Activated CD8-positive, alpha-beta memory T cell treated with anti-CD3 and anti-CD28 coated beads, Interleukin-2, amount 10 ng/mL, durations not matched to agents 7 days and 5 days (primary cell): ENCODE results near the gene PFKP. TPM values are rescaled to one million over a fixed set of nuclear protein-coding genes. Genes with fewer than 3 reads are reported as not detected.
A peak's percentile ranks its signal among the peaks of the same experiment; 100 is the strongest.
"Not testable (repeated sequence)": the region's sequence is repeated elsewhere in the genome, so short reads cannot be mapped to it uniquely, and the experiment has no call there.

ENCODE experiments used
- ATAC-seq: fragments of 150-1000 bp; cut with Tn5 transposase; one replicate; pipeline ENCODE4 v1.10.0; 2021; ENCODE audit warnings: moderate library complexity
- CTCF ChIA-PET: fragments of 350-600 bp; sonication (Branson Sonifier 250); formaldehyde crosslinking; loops from one replicate; lab custom pipeline; 2021; ENCODE audit warnings: antibody characterized with exemption; lab: Charles Lee
- DNase-seq: peaks from one replicate; pipeline ENCODE4 v3.0.0-alpha.2; 2020
- H3K27ac Mint-ChIP-seq: one replicate; pipeline ENCODE4 v1.8.0; 2021; ENCODE audit warnings: mild to moderate bottlenecking, mixed read lengths
- H3K27me3 Mint-ChIP-seq: one replicate; pipeline ENCODE4 v1.8.0; 2021; ENCODE audit warnings: mixed read lengths
- H3K36me3 Mint-ChIP-seq: one replicate; pipeline ENCODE4 v1.8.0; 2021; ENCODE audit warnings: mild to moderate bottlenecking, mixed read lengths
- H3K4me1 Mint-ChIP-seq: one replicate; pipeline ENCODE4 v1.8.0; 2021; ENCODE audit warnings: mixed read lengths
- H3K4me3 Mint-ChIP-seq: one replicate; pipeline ENCODE4 v1.8.0; 2021; ENCODE audit warnings: mild to moderate bottlenecking, moderate library complexity, mixed read lengths
- H3K9me3 Mint-ChIP-seq: one replicate; pipeline ENCODE4 v1.8.0; 2022; ENCODE audit warnings: low read depth, mixed read lengths
- total RNA-seq, 2 experiments: library from RNA; stranded (reverse); gene quantifications; one replicate each; pipeline ENCODE4 v1.2.3, GENCODE V29; 2021

PFKP gene
- total RNA-seq, 2 experiments from 2014 or later: 230 to 262 TPM

- Mint-ChIP-seq H3K4me1 (peaks cover 19% of the 10 kb centered on the region), H3K27ac (no peak overlapping the region), H3K27me3 (no peaks in the 10 kb centered on the region), H3K9me3 (no peaks in the 10 kb centered on the region), H3K36me3 (peaks cover 53% of the 10 kb centered on the region), H3K4me3 (no peak overlapping the region)
- ATAC-seq (no peak), DNase-seq (no peak)
- CTCF ChIA-PET: no interaction called here
Measured at GRCh38 chr10:3100093-3100792, 32.9 kb downstream of the PFKP start.

GRCh38 chr10:3100856-3101640 lies 33.7 kb downstream of the PFKP start:
- peak overlapping the region; percentile 55 for H3K27ac Mint-ChIP-seq

GRCh38 chr10:3102720-3103427 lies 35.5 kb downstream of the PFKP start:
- CTCF ChIA-PET: no interaction called here
- Mint-ChIP-seq H3K9me3 (no peaks in the 10 kb centered on the region), H3K4me1 (peaks cover 3% of the 10 kb centered on the region), H3K27ac (no peak overlapping the region), H3K36me3 (peaks cover 61% of the 10 kb centered on the region), H3K4me3 (no peak overlapping the region), H3K27me3 (no peaks in the 10 kb centered on the region)
- DNase-seq (no peak), ATAC-seq (no peak)

More at GRCh38 chr10:3100856-3101640, 33.7 kb downstream of the PFKP start:
- no peaks in the 10 kb centered on the region for H3K27me3 Mint-ChIP-seq
- ATAC-seq: no peak
- DNase-seq: no peak
- H3K9me3 Mint-ChIP-seq: no peaks in the 10 kb centered on the region
- CTCF ChIA-PET: interaction anchor here (1.1 kb wide), 1 partner anchor 10 kb away, joined by 3 read pairs; no protein-coding TSS in a partner anchor
- H3K4me1 Mint-ChIP-seq: peaks cover 11% of the 10 kb centered on the region
- peaks cover 58% of the 10 kb centered on the region for H3K36me3 Mint-ChIP-seq
- H3K4me3 Mint-ChIP-seq: no peak overlapping the region

- Mint-ChIP-seq H3K4me3 (no peak overlapping the region), H3K9me3 (no peaks in the 10 kb centered on the region), H3K4me1 (peaks cover 3% of the 10 kb centered on the region), H3K36me3 (peaks cover 66% of the 10 kb centered on the region), H3K27me3 (no peaks in the 10 kb centered on the region), H3K27ac (no peak overlapping the region)
- CTCF ChIA-PET: no interaction called here
- no peak for DNase-seq
- ATAC-seq: no peak
Measured at GRCh38 chr10:3103646-3104045, 36.3 kb downstream of the PFKP start.

- H3K36me3 Mint-ChIP-seq: peaks cover 67% of the 10 kb centered on the region
- no peak for ATAC-seq
- no peaks in the 10 kb centered on the region for H3K27me3 Mint-ChIP-seq
- H3K27ac Mint-ChIP-seq: no peak overlapping the region
- no peaks in the 10 kb centered on the region for H3K9me3 Mint-ChIP-seq
- DNase-seq: no peak
- CTCF ChIA-PET: no interaction called here
- no peak overlapping the region for H3K4me3 Mint-ChIP-seq
- H3K4me1 Mint-ChIP-seq: peaks cover 3% of the 10 kb centered on the region
Measured at GRCh38 chr10:3104251-3104918, 37.0 kb downstream of the PFKP start.

GRCh38 chr10:3105166-3105565 lies 37.8 kb downstream of the PFKP start:
- Mint-ChIP-seq H3K9me3 (no peaks in the 10 kb centered on the region), H3K27me3 (no peaks in the 10 kb centered on the region), H3K4me1 (no peaks in the 10 kb centered on the region), H3K27ac (no peak overlapping the region), H3K36me3 (peaks cover 67% of the 10 kb centered on the region), H3K4me3 (no peak overlapping the region)
- CTCF ChIA-PET: no interaction called here
- ATAC-seq (no peak), DNase-seq (no peak)

GRCh38 chr10:3105905-3106304 lies 38.6 kb downstream of the PFKP start:
- Mint-ChIP-seq H3K27ac (no peak overlapping the region), H3K4me1 (peaks cover 4% of the 10 kb centered on the region), H3K27me3 (no peaks in the 10 kb centered on the region), H3K9me3 (no peaks in the 10 kb centered on the region), H3K4me3 (no peak overlapping the region), H3K36me3 (peaks cover 68% of the 10 kb centered on the region)
- DNase-seq (no peak), ATAC-seq (peak; percentile 12)
- CTCF ChIA-PET: no interaction called here

GRCh38 chr10:3106328-3106727 lies 39.0 kb downstream of the PFKP start:
- CTCF ChIA-PET, H3K27ac Mint-ChIP-seq, DNase-seq, ATAC-seq, H3K4me3 Mint-ChIP-seq, H3K4me1 Mint-ChIP-seq, H3K27me3 Mint-ChIP-seq, H3K9me3 Mint-ChIP-seq: not testable (repeated sequence)
- H3K36me3 Mint-ChIP-seq: peaks cover 67% of the 10 kb centered on the region

- CTCF ChIA-PET: no interaction called here
Measured at GRCh38 chr10:3106928-3107425, 39.6 kb downstream of the PFKP start.

GRCh38 chr10:3107426-3107961 lies 40.1 kb downstream of the PFKP start:
- Mint-ChIP-seq H3K27ac (no peak overlapping the region), H3K4me3 (no peak overlapping the region), H3K27me3 (no peaks in the 10 kb centered on the region), H3K36me3 (peaks cover 69% of the 10 kb centered on the region), H3K4me1 (peaks cover 4% of the 10 kb centered on the region), H3K9me3 (no peaks in the 10 kb centered on the region)
- CTCF ChIA-PET: no interaction called here
- no peak for DNase-seq
- no peak for ATAC-seq

More at GRCh38 chr10:3106928-3107425, 39.6 kb downstream of the PFKP start:
- H3K36me3 Mint-ChIP-seq: peaks cover 67% of the 10 kb centered on the region
- DNase-seq (no peak), ATAC-seq (no peak)
- peaks cover 4% of the 10 kb centered on the region for H3K4me1 Mint-ChIP-seq
- no peak overlapping the region for H3K4me3 Mint-ChIP-seq
- no peak overlapping the region for H3K27ac Mint-ChIP-seq
- H3K27me3 Mint-ChIP-seq: no peaks in the 10 kb centered on the region
- H3K9me3 Mint-ChIP-seq: no peaks in the 10 kb centered on the region

GRCh38 chr10:3108033-3108432 lies 40.7 kb downstream of the PFKP start:
- DNase-seq (no peak), ATAC-seq (no peak)
- no peaks in the 10 kb centered on the region for H3K9me3 Mint-ChIP-seq
- CTCF ChIA-PET: no interaction called here
- peaks cover 4% of the 10 kb centered on the region for H3K4me1 Mint-ChIP-seq
- no peak overlapping the region for H3K27ac Mint-ChIP-seq
- H3K4me3 Mint-ChIP-seq: no peak overlapping the region
- no peaks in the 10 kb centered on the region for H3K27me3 Mint-ChIP-seq
- H3K36me3 Mint-ChIP-seq: peaks cover 67% of the 10 kb centered on the region

GRCh38 chr10:3108575-3109105 lies 41.3 kb downstream of the PFKP start:
- H3K9me3 Mint-ChIP-seq: no peaks in the 10 kb centered on the region
- no peak overlapping the region for H3K27ac Mint-ChIP-seq
- ATAC-seq (no peak), DNase-seq (no peak)
- H3K36me3 Mint-ChIP-seq: peaks cover 65% of the 10 kb centered on the region
- peaks cover 4% of the 10 kb centered on the region for H3K4me1 Mint-ChIP-seq
- CTCF ChIA-PET: no interaction called here
- H3K4me3 Mint-ChIP-seq: no peak overlapping the region
- no peaks in the 10 kb centered on the region for H3K27me3 Mint-ChIP-seq
